Neural progenitor cell (in vitro differentiated cells): ENCODE measurements around the gene GIGYF1.

Experiments
- CTCF ChIP-seq: fragments of 200-600 bp; sonication (generic); IDR thresholded peaks from 2 replicates; pipeline ENCODE4 v1.5.1; 2017; ENCODE audit warnings: antibody characterized with exemption, mild to moderate bottlenecking
- EZH2 ChIP-seq: fragments of 200-600 bp; sonication (generic); IDR thresholded peaks from 2 replicates; pipeline ENCODE4 v1.6.1; 2017; ENCODE audit warnings: antibody characterized with exemption, mild to moderate bottlenecking, moderate library complexity
- EZH2phosphoT487 ChIP-seq: fragments of 200-600 bp; sonication (generic); IDR thresholded peaks from 2 replicates; pipeline ENCODE4 v1.6.1; 2017; ENCODE audit warnings: antibody characterized with exemption

- no peak for TF ChIP-seq EZH2
- no peak for TF ChIP-seq CTCF
- no peak for TF ChIP-seq EZH2phosphoT487
These were observed 17.3 kb downstream of the GIGYF1 start for GRCh38 chr7:100676501-100677306.
